Cardiac fibroblast (primary cell): ENCODE data around the gene OTULIN.

Experiments used
- DNase-seq, 2 donors: peaks; one replicate each; pipeline versions ENCODE4 v3.0.0 to v3.0.0-alpha.2; 2010; ENCODE audit warnings: low read depth in 2 of 2
- H3K4me3 ChIP-seq, 2 donors: replicated peaks in 1 of 2; 1 replicate in 1 of 2; 2 replicates in 1 of 2; pipeline ENCODE4 v1.5.1; 2011; ENCODE audit warnings: low read depth in 2 of 2, low read length in 2 of 2, mild to moderate bottlenecking in 2 of 2, moderate library complexity in 1 of 2
- CTCF ChIP-seq: IDR thresholded peaks from one replicate; pipeline ENCODE4 v1.5.1; 2011; ENCODE audit warnings: low read depth, mild to moderate bottlenecking, low read length, inconsistent platforms

Gene OTULIN

GRCh38 chr5:14659821-14660607 lies 4.5 kb upstream of the OTULIN start:
- no peak for TF ChIP-seq CTCF
- DNase-seq = peak; percentile 60 to 79
- no peak overlapping the region for H3K4me3 ChIP-seq

GRCh38 chr5:14660833-14661232 lies 3.7 kb upstream of the OTULIN start:
- TF ChIP-seq CTCF = no peak
- no peak overlapping the region for H3K4me3 ChIP-seq
- peak in 1 of 2 donors; percentile 10 for DNase-seq

- H3K4me3 ChIP-seq = no peak overlapping the region
- TF ChIP-seq CTCF = no peak
- no peak for DNase-seq
Measured at GRCh38 chr5:14662721-14663260, 1.7 kb upstream of the OTULIN start.

- DNase-seq = peak in 1 of 2 donors; percentile 39
- peak overlapping the region; percentile 70 to 79 for H3K4me3 ChIP-seq
- no peak for TF ChIP-seq CTCF
Measured at GRCh38 chr5:14663734-14664269, 716 bp upstream of the OTULIN start.

GRCh38 chr5:14665101-14665822 lies 744 bp downstream of the OTULIN start:
- H3K4me3 ChIP-seq = peak overlapping the region; percentile 70 to 79
- DNase-seq = peak in 1 of 2 donors; percentile 17
- TF ChIP-seq CTCF = no peak

GRCh38 chr5:14665949-14666348 lies 1.4 kb downstream of the OTULIN start:
- H3K4me3 ChIP-seq = peak overlapping the region; percentile 70 to 79
- TF ChIP-seq CTCF = no peak
- no peak for DNase-seq
